HepG2 (cell line): ENCODE results near the gene DHRS1. TPM values are rescaled to one million over a fixed set of nuclear protein-coding genes. Genes with fewer than 3 reads are reported as not detected.

Experiments used
- CBFB ChIP-seq: sonication (generic); formaldehyde crosslinking; IDR thresholded peaks from 2 replicates; pipeline ENCODE4 v1.4.0; 2020; ENCODE audit warnings: missing genetic modification reagents
- GATA4 ChIP-seq: sonication (generic); IDR thresholded peaks from 2 replicates; pipeline ENCODE4 v1.6.1; 2016; ENCODE audit warnings: antibody characterized with exemption, low read depth, borderline replicate concordance
- HMGXB3 ChIP-seq: sonication (generic); formaldehyde crosslinking; IDR thresholded peaks from 2 replicates; pipeline ENCODE4 v1.4.0; 2020; ENCODE audit warnings: missing genetic modification reagents, borderline replicate concordance
- IRF9 ChIP-seq: sonication (generic); formaldehyde crosslinking; IDR thresholded peaks from 2 replicates; pipeline ENCODE4 v1.8.0; 2022; ENCODE audit warnings: missing genetic modification reagents, mild to moderate bottlenecking, borderline replicate concordance
- MBNL3 ChIP-seq: fragments of 250-450 bp; sonication (Bioruptor Pico); conservative IDR thresholded peaks from 2 replicates; pipeline ENCODE4 v1.8.0; 2022; ENCODE audit warnings: mild to moderate bottlenecking, inconsistent platforms
- RBM22 ChIP-seq: fragments of 200-400 bp; formaldehyde crosslinking; optimal IDR thresholded peaks from 2 replicates; pipeline ENCODE3; 2017; ENCODE audit warnings: mild to moderate bottlenecking, low read length, moderate library complexity
- SYNCRIP ChIP-seq: fragments of 200-400 bp; formaldehyde crosslinking; IDR thresholded peaks from 2 replicates; pipeline ENCODE4 v1.6.1; 2018; ENCODE audit warnings: mild to moderate bottlenecking, low read depth, low read length; ENCODE audit not compliant: insufficient read depth
- THYN1 ChIP-seq: sonication (generic); formaldehyde crosslinking; IDR thresholded peaks from 2 replicates; pipeline ENCODE4 v1.8.1; 2023; ENCODE audit warnings: low read depth, mild to moderate bottlenecking, moderate library complexity, missing genetic modification reagents, borderline replicate concordance
- U2AF2 ChIP-seq: fragments of 200-400 bp; formaldehyde crosslinking; IDR thresholded peaks from 2 replicates; pipeline ENCODE4 v1.6.1; 2017; ENCODE audit warnings: low read depth, mild to moderate bottlenecking, low read length
- ZC3H13 ChIP-seq: sonication (generic); formaldehyde crosslinking; IDR thresholded peaks from 2 replicates; pipeline ENCODE4 v1.8.1; 2023; ENCODE audit warnings: mild to moderate bottlenecking, missing genetic modification reagents, moderate library complexity
- ZNF101 ChIP-seq: sonication (generic); formaldehyde crosslinking; IDR thresholded peaks from 2 replicates; pipeline ENCODE4 v1.4.0; 2020; ENCODE audit warnings: mild to moderate bottlenecking, low read depth, missing genetic modification reagents, borderline replicate concordance
- ZNF441 ChIP-seq: sonication (generic); formaldehyde crosslinking; IDR thresholded peaks from 2 replicates; pipeline ENCODE4 v1.7.0; 2021; ENCODE audit warnings: missing genetic modification reagents, borderline replicate concordance
- ZNF503 ChIP-seq: sonication (generic); formaldehyde crosslinking; IDR thresholded peaks from 2 replicates; pipeline ENCODE4 v1.4.0; 2020; ENCODE audit warnings: missing genetic modification reagents
- ZNF549 ChIP-seq: sonication (generic); formaldehyde crosslinking; IDR thresholded peaks from 2 replicates; pipeline ENCODE4 v1.5.0; 2020; ENCODE audit warnings: missing genetic modification reagents
- ZNF761 ChIP-seq: sonication (generic); formaldehyde crosslinking; conservative IDR thresholded peaks from 2 replicates; pipeline ENCODE4 v1.4.0; 2020; ENCODE audit warnings: mild to moderate bottlenecking, missing genetic modification reagents
- ZNF83 ChIP-seq: sonication (generic); formaldehyde crosslinking; IDR thresholded peaks from 2 replicates; pipeline ENCODE4 v1.4.0; 2020; ENCODE audit warnings: missing genetic modification reagents, mild to moderate bottlenecking, borderline replicate concordance
- ZNF883 ChIP-seq: sonication (generic); formaldehyde crosslinking; IDR thresholded peaks from 2 replicates; pipeline ENCODE4 v1.5.1; 2020; ENCODE audit warnings: mild to moderate bottlenecking, missing genetic modification reagents; ENCODE audit errors: not compliant biosample characterization
- polyA plus RNA-seq, 8 experiments: library from polyadenylated mRNA; depleted of rRNA in 3 of 8; stranded (reverse) in 7 of 8; unstranded in 1 of 8; fragments of >200 nt; fragmentation: Illumina TruSeq in 4 of 8; extraction: Trizol in 4 of 8; gene quantifications; 2 replicates each; pipeline versions ENCODE4 v1.2.1 to v1.2.3, GENCODE V29; 2011 to 2016; ENCODE audit warnings: low read depth in 4 of 8, missing spikeins in 1 of 8, mixed read lengths in 1 of 8; ENCODE audit not compliant: insufficient read depth in 1 of 8
- total RNA-seq, 5 experiments: library from RNA; depleted of rRNA; stranded (reverse); fragments of >200 nt; fragmentation: Illumina TruSeq; extraction: Trizol; gene quantifications; 2 replicates each; pipeline ENCODE4 v1.2.3, GENCODE V29; 2016; ENCODE audit warnings: low read depth in 1 of 5

Gene DHRS1
- total and polyA plus RNA-seq, 2 of the 13 experiments (the other 11 are each of a cell fraction or from before 2014, with no cell fraction given) = 49.8 to 60.8 TPM

GRCh38 chr14:24252289-24253124 is 47.1 kb downstream of the DHRS1 start (continued):
- TF ChIP-seq ZNF761 (CRISPR knock-in tag) (no peak), ZNF101 (CRISPR knock-in tag) (peak; percentile 89; the same call in 1 of the 2 replicates), GATA4 (no peak), THYN1 (CRISPR knock-in tag) (no peak), ZNF83 (CRISPR knock-in tag) (peak; percentile 97; the same call in 1 of the 2 replicates), RBM22 (no peak), SYNCRIP (no peak), ZNF549 (CRISPR knock-in tag) (no peak), ZNF503 (CRISPR knock-in tag) (no peak), ZNF883 (CRISPR knock-in tag) (peak; percentile 17), IRF9 (CRISPR knock-in tag) (peak; percentile 98), ZNF441 (CRISPR knock-in tag) (no peak), HMGXB3 (CRISPR knock-in tag) (peak; percentile 64), MBNL3 (CRISPR knock-in tag) (0 out of 2 replicates have a peak, but pooled peaks have one; percentile 27), CBFB (CRISPR knock-in tag) (no peak), U2AF2 (no peak), ZC3H13 (no peak; the same call in 1 of the 2 replicates)
